NCI-H2196 (cell line): Measurements from ENCODE around the gene BACH2.
"Not testable (repeated sequence)": the region's sequence is repeated elsewhere in the genome, so short reads cannot be mapped to it uniquely, and the experiment has no call there.

Experiments
- DNase-seq: peaks from one replicate; lab custom pipeline; 2025; ENCODE audit not compliant: unreplicated experiment; lab: John Stamatoyannopoulos, UW

Gene BACH2

DNA sequence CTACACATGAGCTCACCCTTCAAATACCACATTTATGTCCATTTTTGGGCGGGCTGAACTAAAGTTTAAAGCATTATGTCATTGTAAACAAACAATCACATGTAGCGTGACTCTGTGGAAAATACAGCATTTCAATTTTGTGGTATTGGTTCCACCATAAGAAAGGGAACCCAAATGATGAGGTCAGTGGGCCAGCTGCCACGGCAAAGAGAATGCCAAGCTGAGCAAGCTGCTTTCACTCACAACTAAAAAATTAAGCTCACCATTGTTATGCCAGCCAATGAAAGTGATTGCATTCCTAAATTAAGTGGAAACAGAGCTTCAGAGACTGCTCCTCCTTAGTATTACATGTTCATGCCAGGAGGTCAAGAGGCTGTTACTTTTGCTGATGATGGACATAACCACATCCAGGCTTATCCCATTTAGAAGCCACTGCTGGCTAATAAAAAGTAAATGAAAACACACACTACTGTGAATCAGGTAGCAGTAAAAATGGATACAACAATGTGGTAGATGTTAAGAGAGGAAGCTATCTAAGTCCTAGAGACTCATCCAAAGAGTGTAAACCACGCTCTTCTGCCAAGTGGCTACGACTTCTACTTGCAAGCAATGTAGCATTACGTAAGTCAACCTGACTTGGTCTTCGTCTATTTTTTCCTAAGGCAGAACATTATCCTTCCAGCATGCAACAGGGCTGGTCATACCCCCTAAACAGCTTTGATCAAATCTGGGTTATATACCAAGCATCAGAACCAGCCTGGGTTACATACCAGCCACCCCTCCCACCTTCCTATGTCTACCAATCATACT lies 164.8 kb downstream of the BACH2 start:
- DNase-seq, result peak; percentile 18

DNA sequence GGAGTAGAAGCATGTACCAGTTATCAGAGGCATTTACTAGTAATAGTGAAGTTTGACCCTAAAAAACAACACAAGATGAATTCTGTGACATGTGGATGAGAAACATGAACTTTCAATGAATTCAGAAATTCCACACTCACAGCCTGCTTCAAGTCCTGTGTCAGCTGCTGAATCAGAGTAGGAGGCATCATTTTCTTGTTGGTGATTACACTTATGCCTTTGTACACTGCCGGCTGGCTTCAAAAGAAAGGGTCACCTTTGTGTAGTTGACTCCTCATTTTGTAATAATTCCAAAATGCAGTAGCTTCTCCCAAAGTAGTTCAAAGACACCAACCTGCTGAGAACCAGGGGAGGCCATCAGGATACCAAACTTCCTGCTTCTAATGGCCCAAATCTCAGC lies 165.5 kb downstream of the BACH2 start:
- DNase-seq, result no peak

- DNase-seq, result not testable (repeated sequence)
Observed at GRCh38 chr6:90128687-90129086, 168.0 kb downstream of the BACH2 start.

GRCh38 chr6:90127595-90127994 lies 169.0 kb downstream of the BACH2 start:
- no peak for DNase-seq

GRCh38 chr6:90126839-90127238 lies 169.8 kb downstream of the BACH2 start:
- DNase-seq, result no peak

DNA sequence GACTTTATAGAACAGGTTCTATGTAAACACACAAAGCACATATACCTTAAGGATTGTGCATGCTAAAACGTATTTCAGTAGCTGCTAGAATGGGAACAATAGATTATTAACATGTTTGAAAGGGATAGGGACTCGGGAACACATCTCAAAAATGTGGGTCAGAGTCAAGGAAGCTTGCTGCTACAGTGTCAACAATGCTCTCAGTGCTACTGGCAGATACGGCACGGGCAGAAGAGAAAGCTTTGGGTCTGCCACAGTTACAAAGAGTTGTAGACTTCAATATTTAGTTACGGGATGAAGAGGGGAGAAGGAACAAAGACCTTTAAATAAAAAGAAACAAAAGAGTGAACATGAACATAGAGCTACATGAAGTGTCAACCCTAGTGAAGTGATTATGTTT lies 170.5 kb downstream of the BACH2 start:
- no peak for DNase-seq

DNA sequence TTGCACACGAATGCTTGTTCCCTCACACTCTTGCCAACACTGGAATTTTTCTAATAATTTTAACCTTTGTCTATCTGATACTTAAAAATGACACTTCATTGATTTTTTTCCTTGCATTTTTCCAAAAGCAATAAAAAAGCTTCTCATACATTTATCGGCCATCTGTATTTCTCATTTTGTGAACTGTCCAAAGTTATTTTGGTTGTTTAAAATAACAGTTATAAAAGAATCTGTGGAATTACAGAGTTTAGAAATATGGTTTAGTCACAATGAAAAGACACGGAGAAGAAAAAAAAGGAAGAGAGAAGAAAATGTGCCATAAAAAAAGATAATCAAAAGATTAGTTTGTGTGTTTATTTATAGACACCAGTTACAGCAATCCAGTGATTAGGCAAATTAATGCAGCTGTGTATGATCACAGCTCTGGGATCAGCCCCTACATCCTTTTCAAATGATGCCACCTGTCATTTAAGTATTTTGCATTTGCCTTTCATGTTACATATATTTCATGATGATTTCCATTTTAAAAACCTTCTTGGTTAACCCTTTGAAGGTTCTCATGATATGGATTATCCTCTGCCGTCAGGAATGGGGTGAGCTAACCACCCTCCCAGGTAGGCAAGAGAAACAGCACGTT lies 171.7 kb downstream of the BACH2 start:
- no peak for DNase-seq

DNA sequence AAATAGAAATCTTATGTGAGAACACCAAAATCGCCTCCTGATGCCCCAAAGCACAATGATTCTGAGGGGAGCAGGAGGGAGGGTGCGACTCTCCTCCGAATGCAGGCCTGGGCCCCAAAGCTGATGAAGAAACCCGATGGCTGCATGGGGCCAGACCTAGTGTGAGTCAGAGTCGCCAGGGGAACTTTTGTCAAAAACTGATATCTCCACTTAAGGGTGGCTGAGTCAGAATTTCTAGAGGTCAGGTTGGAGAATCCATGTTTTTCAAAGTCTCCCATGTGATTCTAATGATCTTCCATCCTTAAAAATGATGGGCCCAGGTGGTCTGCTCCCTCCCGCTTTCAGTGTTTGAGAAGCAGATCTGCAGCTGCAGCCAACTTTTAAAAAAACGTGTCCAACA lies 172.8 kb downstream of the BACH2 start:
- no peak for DNase-seq

GRCh38 chr6:90121982-90122381 lies 174.7 kb downstream of the BACH2 start:
- DNase-seq, result no peak

DNA sequence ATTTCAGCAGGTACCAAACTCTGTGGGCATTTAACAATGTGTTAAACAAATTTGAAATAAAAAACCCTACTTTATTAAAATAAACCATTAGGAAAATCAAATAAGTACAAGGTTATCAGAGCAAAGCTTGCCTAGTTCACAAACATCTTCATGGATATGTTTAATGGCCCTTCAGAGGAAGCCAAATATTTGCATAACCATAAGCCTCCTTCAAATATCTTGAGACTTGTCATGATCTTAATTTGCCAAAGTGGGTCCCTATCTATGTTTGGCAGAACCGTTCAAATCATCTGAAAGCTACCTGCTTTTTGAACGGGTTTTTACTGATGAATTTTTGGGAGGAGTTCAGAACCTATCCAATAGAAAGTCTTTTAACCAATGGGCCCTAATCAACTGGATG lies 176.3 kb downstream of the BACH2 start:
- no peak for DNase-seq

DNA sequence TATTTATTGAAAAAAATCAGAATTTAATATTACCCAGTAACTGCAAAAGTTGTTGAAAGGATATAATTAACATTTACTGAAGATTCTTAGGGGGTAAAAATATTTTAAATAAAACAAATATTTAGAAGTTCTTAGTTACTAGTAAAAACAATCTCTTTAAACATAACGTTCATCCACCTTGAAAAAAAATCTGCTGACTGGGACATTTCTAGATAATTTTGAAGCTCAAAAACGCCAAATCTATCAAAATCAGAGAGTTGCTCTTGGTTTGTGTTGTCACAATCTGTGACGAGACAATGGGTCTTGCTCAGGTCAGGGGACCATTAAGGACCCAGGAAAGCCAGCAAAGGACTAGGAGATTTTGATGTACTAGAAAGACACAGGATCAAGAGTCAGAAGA lies 177.0 kb downstream of the BACH2 start:
- no peak for DNase-seq

DNA sequence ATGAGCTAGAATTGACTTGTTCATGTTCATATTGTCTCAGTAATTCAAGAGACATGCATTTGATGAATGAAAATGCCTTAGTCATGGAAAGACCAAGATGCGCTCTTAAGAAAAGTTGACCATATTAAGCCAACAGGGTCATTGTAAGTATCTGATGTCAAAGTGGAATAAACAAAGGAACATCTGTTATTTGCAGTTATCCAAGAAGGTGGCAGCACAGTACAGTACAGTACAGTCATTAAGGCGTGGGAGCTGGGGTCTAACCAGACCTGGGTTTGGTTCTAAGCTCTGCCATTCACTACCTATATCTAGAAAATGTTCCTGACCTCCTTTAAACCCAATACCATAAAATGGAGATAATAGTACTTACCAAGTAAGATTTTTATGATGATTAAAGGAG lies 178.1 kb downstream of the BACH2 start:
- no peak for DNase-seq

- no peak for DNase-seq
Observed at GRCh38 chr6:90118069-90118468, 178.6 kb downstream of the BACH2 start.

DNA sequence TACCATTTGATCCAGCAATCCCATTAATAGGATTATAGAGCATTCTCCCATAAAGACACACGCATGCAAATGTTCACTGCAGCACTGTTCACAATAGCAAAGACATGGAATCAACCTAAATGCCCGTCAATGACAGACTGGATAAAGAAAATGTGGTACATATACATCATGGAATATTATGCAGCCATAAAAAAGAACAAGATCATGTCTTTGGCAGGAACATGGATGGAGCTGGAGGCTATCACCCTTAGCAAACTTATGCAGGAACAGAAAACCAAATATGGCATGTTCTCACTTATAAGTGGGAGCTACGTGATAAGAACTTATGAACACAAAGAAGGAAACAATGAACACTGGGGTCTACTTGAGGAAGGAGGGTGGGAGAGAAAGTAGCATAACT lies 180.5 kb downstream of the BACH2 start:
- DNase-seq, result not testable (repeated sequence)

DNA sequence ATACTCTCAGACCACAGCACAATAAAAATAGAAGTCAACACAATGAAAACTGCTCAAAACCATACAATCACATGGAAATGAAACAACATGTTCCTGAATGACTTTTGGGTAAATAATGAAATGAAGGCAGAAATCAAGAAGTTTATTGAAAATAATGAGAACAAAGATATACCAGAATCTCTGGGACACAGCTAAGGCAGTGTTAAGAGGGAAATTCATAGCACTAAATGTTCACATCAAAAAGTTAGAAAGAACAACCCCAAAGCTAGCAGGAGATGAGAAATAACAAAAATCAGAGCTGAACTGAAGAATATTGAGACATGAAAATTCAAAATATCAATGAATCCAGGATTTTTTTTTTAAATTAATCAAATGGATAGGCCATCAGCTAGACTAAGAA lies 183.3 kb downstream of the BACH2 start:
- DNase-seq, result no peak

DNA sequence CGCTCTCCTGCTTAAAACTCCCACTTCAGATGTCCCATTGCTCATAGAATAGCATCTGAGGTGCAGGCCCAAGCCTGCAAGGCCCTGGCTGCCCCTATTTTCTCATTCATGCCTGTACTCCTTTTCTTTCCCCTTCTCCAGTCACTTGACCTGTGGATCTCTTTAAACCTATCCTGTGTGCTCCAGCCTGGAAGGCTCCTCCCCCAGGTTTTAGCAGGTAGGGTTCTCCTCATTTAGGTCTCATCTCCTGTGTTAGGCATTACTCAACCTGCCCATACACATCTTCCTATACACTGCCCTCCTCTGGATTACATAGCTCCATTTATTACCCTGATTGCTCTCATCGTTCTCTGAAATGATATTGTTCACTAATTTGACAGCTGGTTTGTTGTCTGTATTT lies 185.3 kb downstream of the BACH2 start:
- DNase-seq, result no peak

GRCh38 chr6:90110971-90111370 lies 185.7 kb downstream of the BACH2 start:
- no peak for DNase-seq

DNA sequence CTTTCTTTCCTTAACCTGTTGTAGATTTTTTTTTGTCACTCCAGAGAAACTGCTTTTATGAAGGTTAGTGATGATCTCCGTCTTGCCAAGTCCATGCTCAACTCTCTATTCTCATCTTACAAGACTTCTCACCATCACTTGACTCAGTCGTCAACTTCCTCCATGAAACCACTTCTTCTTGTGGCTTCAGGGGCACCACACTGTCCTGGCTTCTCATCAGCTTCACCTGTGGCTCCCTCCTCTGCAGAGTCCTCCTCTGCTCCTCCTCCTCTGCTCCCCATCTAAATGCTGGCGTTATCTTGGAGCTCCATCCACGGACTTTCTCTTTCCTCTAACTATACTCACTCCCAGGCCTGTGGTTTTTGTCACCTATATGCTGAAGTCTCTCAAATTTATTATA lies 187.5 kb downstream of the BACH2 start:
- no peak for DNase-seq

GRCh38 chr6:90107771-90108282 lies 188.8 kb downstream of the BACH2 start:
- no peak for DNase-seq

DNA sequence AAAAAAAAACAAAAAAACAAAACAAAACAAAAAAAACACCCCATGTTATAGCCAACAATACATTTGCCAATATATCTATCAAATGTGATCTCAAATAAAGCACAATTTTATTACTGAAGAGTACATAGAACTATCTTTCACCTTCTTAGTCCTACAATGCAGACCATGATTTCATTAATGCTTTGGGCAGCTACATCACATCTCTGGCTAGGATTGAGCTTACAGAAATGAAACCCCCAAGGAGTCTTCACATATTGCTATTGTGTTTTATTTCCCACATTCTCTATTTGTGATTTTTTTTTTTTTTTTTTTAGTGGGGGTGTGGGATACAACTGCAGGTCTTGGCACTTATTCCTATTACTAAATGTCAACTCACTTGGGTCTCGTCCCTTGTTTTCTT lies 189.3 kb downstream of the BACH2 start:
- DNase-seq, result no peak

DNA sequence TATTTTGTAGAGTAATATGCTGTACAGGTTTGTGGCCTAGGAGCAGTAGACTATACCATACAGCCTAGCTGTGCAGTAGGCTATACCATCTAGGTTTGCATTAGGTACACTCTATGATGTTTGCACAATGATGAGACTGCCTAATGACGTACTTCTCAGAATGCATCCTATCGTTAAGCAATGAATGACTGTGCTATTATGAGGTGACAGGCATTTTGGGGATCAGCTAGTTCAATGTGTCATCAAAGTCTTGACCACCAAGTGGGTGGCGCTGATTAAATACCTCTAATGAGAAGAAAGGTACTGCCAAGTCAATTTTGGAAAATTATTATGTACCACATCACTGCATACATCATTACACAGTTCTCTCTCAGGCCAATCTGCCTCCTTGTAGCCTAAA lies 190.2 kb downstream of the BACH2 start:
- DNase-seq, result no peak

DNA sequence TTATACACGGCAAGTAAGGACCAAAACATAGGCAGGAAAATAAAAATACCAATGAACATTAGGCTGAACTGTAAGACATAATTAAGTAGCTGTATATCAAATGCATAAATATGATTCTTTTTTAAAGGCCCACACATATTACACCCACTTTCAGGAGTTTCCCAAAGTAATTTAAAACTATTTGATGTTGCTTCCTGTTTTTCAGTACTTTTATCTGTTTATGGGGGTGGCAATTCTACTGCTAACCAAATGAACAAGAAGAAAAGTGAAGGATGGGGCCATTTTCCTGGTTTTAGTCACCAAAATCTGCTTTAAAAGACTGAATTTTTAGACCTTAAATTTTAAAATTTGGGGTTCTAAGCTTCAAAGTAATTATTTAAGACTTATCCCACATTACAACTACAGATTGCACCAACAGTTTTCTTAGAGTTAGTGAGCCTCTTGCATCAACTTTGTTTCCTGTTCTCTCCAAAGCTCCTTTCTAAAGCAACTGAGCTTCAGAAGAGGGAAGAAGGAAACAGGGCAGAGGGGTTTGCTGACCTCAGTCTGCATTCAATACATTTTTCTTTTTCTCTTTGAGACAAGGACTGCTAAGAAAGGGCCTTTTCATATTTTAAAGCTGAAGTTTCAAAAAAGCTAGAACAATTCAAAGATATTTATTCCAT lies 191.0 kb downstream of the BACH2 start:
- DNase-seq, result no peak
